Karpas-422 (cell line): Measurements from ENCODE around the gene SLC35A4. TPM values are rescaled to one million over a fixed set of nuclear protein-coding genes. Genes with fewer than 3 reads are reported as not detected.
A peak's percentile ranks its signal among the peaks of the same experiment; 100 is the strongest.

ENCODE experiments used
- DNase-seq: peaks from one replicate; pipeline ENCODE4 v3.0.0-alpha.2; 2015
- H2AFZ ChIP-seq: fragments of 200-600 bp; sonication (generic); 2 replicates; pipeline ENCODE4 v1.6.1; 2014; ENCODE audit warnings: antibody characterized with exemption, low read length, mixed read lengths
- H3K27ac ChIP-seq: fragments of 200-600 bp; sonication (generic); 2 replicates; pipeline ENCODE4 v1.5.1; 2014; ENCODE audit warnings: mild to moderate bottlenecking, low read length, moderate library complexity
- H3K27me3 ChIP-seq: fragments of 200-600 bp; sonication (generic); 2 replicates; pipeline ENCODE4 v1.6.1; 2014; ENCODE audit warnings: low read length, mixed read lengths
- H3K36me3 ChIP-seq: fragments of 200-600 bp; sonication (generic); 2 replicates; pipeline ENCODE4 v1.6.1; 2014; ENCODE audit warnings: low read length, mixed read lengths; ENCODE audit not compliant: insufficient read depth
- H3K4me1 ChIP-seq: fragments of 200-600 bp; sonication (generic); 2 replicates; pipeline ENCODE4 v1.6.1; 2014; ENCODE audit warnings: mild to moderate bottlenecking, low read length, mixed read lengths
- H3K4me2 ChIP-seq: fragments of 200-600 bp; sonication (generic); 2 replicates; pipeline ENCODE4 v1.6.1; 2014; ENCODE audit warnings: low read length, low read depth, mild to moderate bottlenecking; ENCODE audit not compliant: poor library complexity, severe bottlenecking
- H3K4me3 ChIP-seq: fragments of 200-600 bp; sonication (generic); 2 replicates; pipeline ENCODE4 v1.5.1; 2014; ENCODE audit warnings: mild to moderate bottlenecking, antibody characterized with exemption, low read length, mixed read lengths
- H3K79me2 ChIP-seq: fragments of 200-600 bp; sonication (generic); 2 replicates; pipeline ENCODE4 v1.6.1; 2014; ENCODE audit warnings: mild to moderate bottlenecking, low read length, mixed read lengths
- H3K9ac ChIP-seq: fragments of 200-600 bp; sonication (generic); 2 replicates; pipeline ENCODE4 v1.6.0; 2014; ENCODE audit warnings: low read length
- H3K9me2 ChIP-seq: fragments of 200-600 bp; sonication (generic), shearing (Covaris generic); replicated peaks from 2 replicates; pipeline ENCODE4 v1.6.0; 2014; ENCODE audit warnings: mild to moderate bottlenecking, low read length, moderate library complexity; ENCODE audit not compliant: insufficient read depth
- H3K9me3 ChIP-seq: fragments of 300-700, 200-600 bp; sonication (generic); 2 replicates; pipeline ENCODE4 v1.6.1; 2014; ENCODE audit warnings: low read length, mixed read lengths
- H4K20me1 ChIP-seq: fragments of 200-600 bp; sonication (generic); 2 replicates; pipeline ENCODE4 v1.6.1; 2014; ENCODE audit warnings: mild to moderate bottlenecking, antibody characterized with exemption, low read length, low read depth; ENCODE audit not compliant: insufficient read depth
- total RNA-seq: library from RNA; depleted of rRNA; stranded (reverse); fragments of >200 nt; shearing (Covaris generic); gene quantifications from 2 replicates; pipeline ENCODE4 v1.2.3, GENCODE V29; 2014; ENCODE audit warnings: low replicate concordance

SLC35A4 gene
- total RNA-seq, 1 experiment from 2014 or later = 33.5 TPM

DNA sequence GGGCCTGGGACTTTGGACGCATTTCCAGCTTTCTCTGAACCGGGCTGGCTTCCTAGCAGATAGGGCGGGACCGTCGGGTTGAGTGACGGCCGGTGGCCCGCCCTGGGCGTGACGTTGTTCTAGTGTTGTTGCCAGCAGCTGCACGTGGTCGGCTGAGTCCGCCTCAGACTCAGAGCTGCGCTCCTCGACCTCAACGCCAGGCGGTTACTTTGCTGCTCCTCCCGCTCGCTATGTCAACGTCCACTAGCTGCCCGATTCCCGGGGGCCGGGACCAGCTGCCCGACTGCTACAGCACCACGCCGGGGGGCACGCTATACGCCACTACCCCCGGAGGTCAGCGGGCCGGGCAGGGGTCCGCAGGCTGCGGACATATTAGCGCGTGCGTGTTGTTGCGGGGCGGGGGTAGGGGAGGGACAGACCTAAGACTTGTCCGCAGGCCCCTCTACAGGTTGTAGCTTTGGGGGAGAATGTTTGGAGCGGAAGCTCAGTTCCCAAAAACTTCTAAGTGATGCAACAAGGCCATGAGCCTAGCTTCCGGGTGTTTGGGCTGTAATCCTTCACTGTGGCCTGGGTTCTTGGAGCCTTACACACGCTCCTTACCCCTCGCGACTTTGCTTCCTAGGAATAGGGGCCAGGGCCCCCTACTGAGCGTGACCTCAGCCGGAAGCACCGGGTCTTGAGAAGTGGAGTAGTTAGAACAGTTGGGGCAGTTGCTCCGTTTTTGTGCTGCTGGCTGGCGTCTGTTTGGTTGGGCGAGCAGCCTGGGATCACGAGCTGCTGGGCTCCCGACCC, 16.9 kb upstream of the SLC35A4 start, which contains the start of gene EIF4EBP3:
Gene EIF4EBP3, plus strand, starts transcription at position 155 of the 792 bp plus-strand sequence. Its CDS starts 76 bp downstream, at position 231.
- Histone ChIP-seq H3K4me3 (peak within 1 kb of the TSS; percentile 51; the same call in 1 of the 2 replicates), H3K9ac (peak within 1 kb of the TSS; percentile 72)

DNA sequence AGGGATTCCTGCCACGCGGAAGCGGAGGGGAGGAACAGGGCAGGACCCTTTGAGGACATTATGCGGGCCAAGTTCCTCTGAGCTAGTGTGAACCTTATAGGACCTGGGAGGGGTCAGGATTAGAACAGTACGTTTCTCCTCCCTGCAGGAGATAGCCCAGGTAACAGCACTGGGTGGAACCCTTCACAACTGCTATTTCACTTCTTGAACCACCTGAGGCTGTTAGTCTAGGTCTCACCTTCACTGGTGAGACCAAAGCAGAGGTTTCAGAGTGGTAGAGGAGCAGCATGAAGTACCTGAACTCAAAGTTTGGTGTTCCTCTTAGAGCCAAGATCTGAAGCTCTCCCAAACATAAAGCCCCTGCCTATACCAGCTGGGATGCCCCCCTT, 16.3 kb upstream of the SLC35A4 start:
- H3K9me3 ChIP-seq = no peaks in the 10 kb centered on the region
- H3K4me1 ChIP-seq = peaks cover 26% of the 10 kb centered on the region
- H3K9ac ChIP-seq = peak overlapping the region; percentile 72
- H3K9me2 ChIP-seq = no peaks in the 10 kb centered on the region
- H3K27me3 ChIP-seq = no peaks in the 10 kb centered on the region
- no peaks in the 10 kb centered on the region for H4K20me1 ChIP-seq
- peak overlapping the region; percentile 68 for H3K4me2 ChIP-seq
- H3K4me3 ChIP-seq = peak overlapping the region; percentile 51; the same call in 1 of the 2 replicates
- no peak for DNase-seq
- peaks cover 35% of the 10 kb centered on the region for H3K79me2 ChIP-seq
- H2AFZ ChIP-seq = no peak overlapping the region
- peak overlapping the region; percentile 48; the same call in 1 of the 2 replicates for H3K27ac ChIP-seq
- peaks cover 48% of the 10 kb centered on the region for H3K36me3 ChIP-seq

More for the DNA sequence above, 16.9 kb upstream of the SLC35A4 start, which contains the start of gene EIF4EBP3:
- peak; percentile 94 for DNase-seq
- Histone ChIP-seq H2AFZ (no peak within 1 kb of the TSS), H3K79me2 (peaks cover 29% of the 10 kb centered on the region), H4K20me1 (no peaks in the 10 kb centered on the region), H3K27me3 (no peaks in the 10 kb centered on the region), H3K9me2 (no peaks in the 10 kb centered on the region), H3K36me3 (peaks cover 45% of the 10 kb centered on the region), H3K4me2 (peak within 1 kb of the TSS; percentile 68), H3K9me3 (no peaks in the 10 kb centered on the region), H3K4me1 (peaks cover 24% of the 10 kb centered on the region), H3K27ac (peak within 1 kb of the TSS; percentile 48; the same call in 1 of the 2 replicates)

DNA sequence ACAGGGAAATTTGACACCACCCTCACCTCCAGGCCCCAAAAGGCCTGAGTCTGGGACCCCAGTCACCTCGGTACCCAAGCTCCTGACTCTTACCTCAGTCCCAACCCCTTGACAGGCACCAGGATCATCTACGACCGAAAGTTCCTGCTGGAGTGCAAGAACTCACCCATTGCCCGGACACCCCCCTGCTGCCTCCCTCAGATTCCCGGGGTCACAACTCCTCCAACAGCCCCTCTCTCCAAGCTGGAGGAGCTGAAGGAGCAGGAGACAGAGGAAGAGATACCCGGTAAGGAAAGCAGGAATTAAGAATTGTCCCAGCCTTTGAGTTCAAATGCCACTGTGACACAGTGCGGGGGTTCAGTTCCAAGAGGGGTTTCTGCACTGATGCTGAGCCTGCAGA, 15.8 kb upstream of the SLC35A4 start:
- peaks cover 40% of the 10 kb centered on the region for H3K79me2 ChIP-seq
- H2AFZ ChIP-seq = no peak overlapping the region
- no peaks in the 10 kb centered on the region for H3K9me2 ChIP-seq
- no peak for DNase-seq
- no peaks in the 10 kb centered on the region for H3K9me3 ChIP-seq
- H3K4me2 ChIP-seq = no peak overlapping the region
- H3K36me3 ChIP-seq = peaks cover 48% of the 10 kb centered on the region
- H3K27ac ChIP-seq = peak overlapping the region; percentile 48; the same call in 1 of the 2 replicates
- H3K27me3 ChIP-seq = no peaks in the 10 kb centered on the region
- no peaks in the 10 kb centered on the region for H4K20me1 ChIP-seq
- H3K4me3 ChIP-seq = no peak overlapping the region
- peak overlapping the region; percentile 72 for H3K9ac ChIP-seq
- peaks cover 28% of the 10 kb centered on the region for H3K4me1 ChIP-seq

DNA sequence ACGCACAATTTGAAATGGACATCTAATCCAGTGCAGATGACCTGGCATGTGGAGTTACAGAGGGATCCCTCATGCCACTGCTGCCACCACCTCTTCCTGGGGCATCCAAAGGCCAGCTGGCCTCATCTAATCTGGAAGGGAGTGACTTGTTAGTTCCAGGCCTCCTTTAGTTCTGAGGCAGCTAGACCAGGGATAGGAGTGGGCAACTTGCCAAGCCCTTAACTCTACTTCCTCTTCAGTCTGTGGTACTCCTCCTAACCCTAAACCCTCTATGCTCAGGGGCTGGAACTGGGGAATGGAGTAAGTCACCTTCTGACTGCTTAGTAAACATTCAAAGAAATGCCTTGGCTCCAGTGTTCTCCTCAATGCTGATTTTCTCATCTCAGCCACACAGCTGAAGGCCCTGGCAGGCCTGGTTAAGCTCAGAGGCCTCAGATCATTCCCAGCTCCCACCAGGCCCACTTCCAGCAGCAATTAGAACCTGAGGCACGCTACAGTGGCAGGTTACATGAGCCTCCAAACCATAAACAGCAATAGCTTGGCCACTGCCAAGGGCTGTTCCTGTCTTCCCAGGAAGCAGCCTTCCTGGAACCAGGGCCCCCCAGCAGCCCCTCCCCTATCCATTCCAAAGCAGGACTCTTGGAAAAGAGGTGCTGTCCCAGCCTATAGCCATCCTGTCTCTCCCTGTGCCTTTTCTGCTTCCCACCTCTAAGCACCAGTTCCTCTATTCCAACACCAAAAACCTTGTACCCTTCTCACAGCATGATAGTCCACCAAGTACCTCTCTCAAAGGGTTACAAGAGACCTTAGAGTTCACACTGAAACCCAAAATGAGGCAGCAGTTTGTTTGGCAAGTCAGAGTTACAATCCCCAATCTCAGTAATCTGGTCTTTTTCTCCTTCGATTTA, 15.1 kb upstream of the SLC35A4 start:
- Histone ChIP-seq H3K27me3 (no peaks in the 10 kb centered on the region), H3K4me2 (no peak overlapping the region), H3K9me2 (no peaks in the 10 kb centered on the region), H3K9ac (no peak overlapping the region), H3K36me3 (peaks cover 47% of the 10 kb centered on the region), H4K20me1 (no peaks in the 10 kb centered on the region), H3K4me3 (no peak overlapping the region), H3K27ac (no peak overlapping the region), H2AFZ (no peak overlapping the region), H3K79me2 (peaks cover 47% of the 10 kb centered on the region), H3K9me3 (no peaks in the 10 kb centered on the region), H3K4me1 (peaks cover 35% of the 10 kb centered on the region)
- peak; percentile 59 for DNase-seq

DNA sequence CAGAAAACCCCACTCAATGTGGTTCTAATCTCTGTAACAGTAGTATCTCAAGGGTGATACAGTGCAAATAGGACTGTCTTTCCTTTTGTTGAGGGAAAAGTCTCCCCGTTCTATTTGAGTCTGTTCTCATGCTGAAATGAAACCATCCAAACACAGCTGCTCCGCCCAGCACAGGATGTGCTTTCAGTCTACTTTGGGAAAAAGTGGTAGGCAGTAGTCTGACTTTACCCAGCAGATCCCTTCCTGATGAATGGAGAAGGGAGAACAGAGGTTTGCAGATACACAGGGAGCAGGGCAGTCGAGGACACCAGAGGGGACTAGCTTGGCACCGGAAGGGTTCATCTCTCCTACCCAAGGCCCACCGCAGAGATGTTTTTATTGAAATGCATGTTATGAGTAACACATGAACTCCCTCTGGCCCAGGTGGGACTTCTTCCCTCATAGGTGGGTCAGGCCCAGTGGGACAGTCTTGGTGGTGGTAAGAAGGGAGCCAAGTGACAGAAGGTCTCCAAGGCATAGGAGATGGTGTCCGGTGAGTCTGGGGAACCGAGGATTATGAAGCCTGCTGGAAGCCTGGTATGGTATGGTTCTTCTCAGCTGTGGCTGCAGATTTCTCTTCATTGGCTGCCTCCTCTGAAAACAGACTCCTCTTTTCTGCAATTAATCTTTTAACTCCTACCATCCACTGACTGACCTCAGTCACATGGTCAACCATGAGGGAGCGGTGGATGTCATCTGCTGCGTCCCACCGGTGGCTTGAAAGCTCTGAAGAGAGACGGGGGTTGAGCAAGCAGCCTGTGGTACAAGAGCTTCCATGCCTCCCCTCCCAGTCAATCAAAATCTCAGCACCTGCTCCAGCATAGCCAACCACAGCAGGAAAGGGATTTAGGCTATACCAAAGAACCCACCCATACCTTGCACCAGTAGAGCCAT, 14.2 kb upstream of the SLC35A4 start:
- Histone ChIP-seq H3K27me3 (no peaks in the 10 kb centered on the region), H3K9me2 (no peaks in the 10 kb centered on the region), H3K4me2 (no peak overlapping the region), H3K4me1 (peaks cover 42% of the 10 kb centered on the region), H3K4me3 (no peak overlapping the region), H3K27ac (no peak overlapping the region), H4K20me1 (no peaks in the 10 kb centered on the region), H3K9me3 (no peaks in the 10 kb centered on the region), H3K36me3 (peaks cover 46% of the 10 kb centered on the region), H3K79me2 (peaks cover 56% of the 10 kb centered on the region), H3K9ac (no peak overlapping the region), H2AFZ (no peak overlapping the region)
- DNase-seq = no peak

DNA sequence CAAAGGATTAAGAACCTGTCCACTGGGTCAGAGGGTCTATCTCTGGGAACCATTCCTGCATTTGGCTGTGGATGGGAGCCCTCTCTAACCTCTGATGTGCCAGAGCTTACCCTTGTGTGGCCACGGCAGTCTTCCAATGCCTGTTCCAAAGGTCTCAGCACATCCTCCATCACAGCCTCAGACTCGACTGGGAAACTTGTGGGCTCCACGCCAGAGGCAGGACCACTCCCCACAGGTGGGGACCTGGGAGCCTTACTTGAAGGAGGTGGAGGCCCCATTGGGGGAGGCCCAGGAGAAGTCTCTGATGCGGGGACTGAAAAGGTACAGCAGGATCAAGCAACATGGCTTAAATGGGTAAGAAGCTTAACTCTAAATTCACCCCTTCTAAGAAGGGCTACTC, 12.8 kb upstream of the SLC35A4 start:
- Histone ChIP-seq H3K9me2 (no peaks in the 10 kb centered on the region), H4K20me1 (no peaks in the 10 kb centered on the region), H2AFZ (no peak overlapping the region), H3K4me1 (peaks cover 50% of the 10 kb centered on the region), H3K4me3 (no peak overlapping the region), H3K9me3 (no peaks in the 10 kb centered on the region), H3K79me2 (peaks cover 71% of the 10 kb centered on the region), H3K27ac (no peak overlapping the region), H3K27me3 (no peaks in the 10 kb centered on the region), H3K9ac (no peak overlapping the region), H3K36me3 (peaks cover 47% of the 10 kb centered on the region), H3K4me2 (no peak overlapping the region)
- no peak for DNase-seq

DNA sequence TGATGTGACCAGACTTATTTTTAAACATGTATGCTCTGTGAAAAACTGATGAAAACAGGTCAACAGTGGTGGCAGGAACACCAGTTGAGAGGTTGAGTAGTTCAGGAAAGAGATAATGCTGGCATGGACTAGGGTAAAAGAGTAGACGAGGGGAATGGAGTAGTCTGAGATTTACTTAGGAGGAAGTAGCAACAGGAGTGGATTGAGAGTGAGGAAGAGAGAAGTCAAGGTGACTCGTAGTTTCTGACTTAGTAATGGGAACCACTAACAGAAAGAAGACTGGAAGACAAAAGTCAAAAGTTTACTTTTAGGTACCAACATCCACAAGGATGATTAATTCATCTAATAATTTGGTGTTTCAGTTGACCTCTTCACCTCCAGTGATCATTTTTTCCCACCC, 11.0 kb upstream of the SLC35A4 start:
- Histone ChIP-seq H3K27me3 (no peaks in the 10 kb centered on the region), H3K4me2 (no peak overlapping the region), H2AFZ (no peak overlapping the region), H3K36me3 (peaks cover 43% of the 10 kb centered on the region), H4K20me1 (no peaks in the 10 kb centered on the region), H3K27ac (no peak overlapping the region), H3K79me2 (peaks cover 66% of the 10 kb centered on the region), H3K9me3 (no peaks in the 10 kb centered on the region), H3K9ac (no peak overlapping the region), H3K9me2 (no peaks in the 10 kb centered on the region), H3K4me1 (peaks cover 46% of the 10 kb centered on the region), H3K4me3 (no peak overlapping the region)
- no peak for DNase-seq
